Bronchial epithelial cell (primary cell): ENCODE measurements around the gene ANGPTL8. TPM values are rescaled to one million over a fixed set of nuclear protein-coding genes. Genes with fewer than 3 reads are reported as not detected.

ENCODE experiments used
- DNase-seq: peaks from one replicate; pipeline ENCODE4 v3.0.0-alpha.2; 2010; ENCODE audit warnings: low read depth
- FAIRE-seq: peaks from 2 replicates; lab custom pipeline; 2011; peaks lifted over from hg19 to GRCh38; lab: Jason Lieb, UNC
- H3K27me3 ChIP-seq: 2 replicates; pipeline ENCODE4 v1.5.1; 2011; ENCODE audit warnings: low read length; ENCODE audit not compliant: control insufficient read depth, insufficient read depth
- H3K36me3 ChIP-seq: 2 replicates; pipeline ENCODE4 v1.5.1; 2011; ENCODE audit warnings: low read length; ENCODE audit not compliant: control insufficient read depth, insufficient read depth
- H3K4me3 ChIP-seq: 2 replicates; pipeline ENCODE4 v1.5.1; 2011; ENCODE audit warnings: mild to moderate bottlenecking, low read depth, low read length, control low read depth
- total RNA-seq: library from RNA; depleted of rRNA; stranded (reverse); fragments of >200 nt; gene quantifications from 2 replicates; pipeline ENCODE4 v1.2.1, GENCODE V29; 2014
- TF ChIP-seq, protein P1 (sequence below): IDR thresholded peaks from 2 replicates; pipeline ENCODE4 v1.5.1; 2011; ENCODE audit warnings: mild to moderate bottlenecking, moderate library complexity, low read length, control low read depth, inconsistent platforms; ENCODE audit not compliant: insufficient read depth, severe bottlenecking

The ANGPTL8 gene
- total RNA-seq, 1 donor from 2014 or later, result not detected

DNA sequence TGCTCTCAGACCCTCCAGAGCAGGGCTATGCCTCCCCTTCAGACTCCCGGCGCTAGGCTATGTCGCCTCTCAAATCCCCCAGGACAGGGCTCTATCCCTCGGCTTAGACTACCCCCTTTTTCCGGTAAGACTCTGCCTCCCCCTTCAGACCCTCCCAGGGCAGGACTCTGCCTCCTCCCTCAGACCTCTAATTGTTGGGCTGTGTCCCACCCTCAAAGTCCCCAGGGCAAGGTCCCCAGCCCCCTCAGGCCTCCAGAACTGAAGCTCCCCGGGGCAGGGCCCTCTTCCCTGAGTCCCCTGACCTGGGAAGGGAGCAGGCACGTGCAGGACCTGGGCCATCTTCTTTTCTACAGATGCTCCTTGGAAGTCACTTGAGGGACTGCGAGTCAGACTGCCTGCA, 45.2 kb upstream of the ANGPTL8 start:
- DNase-seq, result no peak
- FAIRE-seq, result no peak
- H3K4me3 ChIP-seq, result no peak overlapping the region
- TF ChIP-seq, protein P1, sequence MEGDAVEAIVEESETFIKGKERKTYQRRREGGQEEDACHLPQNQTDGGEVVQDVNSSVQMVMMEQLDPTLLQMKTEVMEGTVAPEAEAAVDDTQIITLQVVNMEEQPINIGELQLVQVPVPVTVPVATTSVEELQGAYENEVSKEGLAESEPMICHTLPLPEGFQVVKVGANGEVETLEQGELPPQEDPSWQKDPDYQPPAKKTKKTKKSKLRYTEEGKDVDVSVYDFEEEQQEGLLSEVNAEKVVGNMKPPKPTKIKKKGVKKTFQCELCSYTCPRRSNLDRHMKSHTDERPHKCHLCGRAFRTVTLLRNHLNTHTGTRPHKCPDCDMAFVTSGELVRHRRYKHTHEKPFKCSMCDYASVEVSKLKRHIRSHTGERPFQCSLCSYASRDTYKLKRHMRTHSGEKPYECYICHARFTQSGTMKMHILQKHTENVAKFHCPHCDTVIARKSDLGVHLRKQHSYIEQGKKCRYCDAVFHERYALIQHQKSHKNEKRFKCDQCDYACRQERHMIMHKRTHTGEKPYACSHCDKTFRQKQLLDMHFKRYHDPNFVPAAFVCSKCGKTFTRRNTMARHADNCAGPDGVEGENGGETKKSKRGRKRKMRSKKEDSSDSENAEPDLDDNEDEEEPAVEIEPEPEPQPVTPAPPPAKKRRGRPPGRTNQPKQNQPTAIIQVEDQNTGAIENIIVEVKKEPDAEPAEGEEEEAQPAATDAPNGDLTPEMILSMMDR, result no peak
- H3K27me3 ChIP-seq, result no peaks in the 10 kb centered on the region
- H3K36me3 ChIP-seq, result peaks cover 7% of the 10 kb centered on the region

DNA sequence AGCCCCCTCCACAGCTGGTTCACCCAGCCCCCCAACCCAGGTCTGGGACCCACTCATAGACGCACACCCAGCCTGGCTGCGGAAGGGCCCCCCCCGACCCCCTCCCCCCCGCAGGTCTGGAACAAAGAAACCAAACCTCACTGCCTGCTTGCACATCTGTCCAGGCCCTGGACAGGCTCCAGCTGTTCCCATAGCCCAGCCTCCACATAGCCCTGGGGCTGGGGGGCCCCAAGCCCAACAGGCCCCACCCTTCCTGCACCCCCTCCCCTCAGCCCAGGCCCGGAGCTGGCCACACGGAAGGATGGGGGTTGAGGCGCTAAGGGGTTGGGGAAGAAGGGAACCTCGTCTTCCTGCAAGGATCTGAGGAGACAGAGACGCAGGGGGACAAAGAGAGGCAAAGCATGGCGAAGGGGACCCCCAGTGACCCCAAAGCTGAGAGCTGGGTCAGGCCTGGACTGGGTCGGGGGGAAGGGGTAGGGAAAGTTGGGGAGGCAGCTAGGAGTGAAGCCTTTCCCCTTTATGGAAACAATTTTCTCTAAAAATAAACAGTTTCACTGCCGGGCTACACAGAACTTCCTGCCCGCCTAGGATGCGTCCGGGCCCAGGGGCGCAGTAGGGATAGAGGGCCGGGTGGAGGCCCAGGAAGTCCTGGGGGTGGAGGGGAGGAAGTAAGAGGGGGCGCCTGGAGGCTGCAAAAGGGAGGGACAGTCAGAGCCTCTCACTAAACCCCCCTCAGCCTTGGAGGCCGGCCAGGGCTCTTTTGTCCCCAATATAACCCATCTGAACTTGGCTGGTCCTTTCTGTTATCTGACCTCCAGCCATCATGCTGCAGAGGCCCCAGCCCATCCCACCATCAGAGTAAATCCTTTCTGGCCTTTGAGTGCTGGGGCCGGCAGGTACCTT, 44.5 kb upstream of the ANGPTL8 start:
- Histone ChIP-seq H3K4me3 (no peak overlapping the region), H3K27me3 (no peaks in the 10 kb centered on the region), H3K36me3 (peaks cover 9% of the 10 kb centered on the region)
- DNase-seq, result no peak
- no peak for FAIRE-seq
- TF ChIP-seq, protein P1, result no peak

DNA sequence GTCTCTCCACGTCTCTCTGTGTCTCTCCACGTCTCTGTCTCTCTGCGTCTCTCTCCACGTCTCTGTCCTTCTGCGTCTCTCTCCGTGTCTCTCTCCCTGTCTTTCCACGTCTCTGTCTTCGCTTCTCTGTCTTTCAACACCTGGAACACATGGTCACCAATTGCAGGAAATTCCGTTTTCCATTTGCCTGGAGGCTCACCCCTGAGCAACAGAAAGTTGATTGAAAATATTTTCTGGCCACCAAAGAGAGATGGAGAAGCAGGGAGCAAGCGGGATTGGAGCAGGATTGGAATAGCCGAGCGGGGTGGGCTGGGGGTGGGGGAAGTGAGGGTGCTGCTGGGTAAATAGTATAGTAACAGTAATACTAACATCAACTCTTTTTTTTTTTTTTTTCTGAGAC, 43.7 kb upstream of the ANGPTL8 start:
- Histone ChIP-seq H3K4me3 (no peak overlapping the region), H3K27me3 (no peaks in the 10 kb centered on the region), H3K36me3 (peaks cover 12% of the 10 kb centered on the region)
- DNase-seq, result no peak
- TF ChIP-seq, protein P1, result no peak
- FAIRE-seq, result no peak

DNA sequence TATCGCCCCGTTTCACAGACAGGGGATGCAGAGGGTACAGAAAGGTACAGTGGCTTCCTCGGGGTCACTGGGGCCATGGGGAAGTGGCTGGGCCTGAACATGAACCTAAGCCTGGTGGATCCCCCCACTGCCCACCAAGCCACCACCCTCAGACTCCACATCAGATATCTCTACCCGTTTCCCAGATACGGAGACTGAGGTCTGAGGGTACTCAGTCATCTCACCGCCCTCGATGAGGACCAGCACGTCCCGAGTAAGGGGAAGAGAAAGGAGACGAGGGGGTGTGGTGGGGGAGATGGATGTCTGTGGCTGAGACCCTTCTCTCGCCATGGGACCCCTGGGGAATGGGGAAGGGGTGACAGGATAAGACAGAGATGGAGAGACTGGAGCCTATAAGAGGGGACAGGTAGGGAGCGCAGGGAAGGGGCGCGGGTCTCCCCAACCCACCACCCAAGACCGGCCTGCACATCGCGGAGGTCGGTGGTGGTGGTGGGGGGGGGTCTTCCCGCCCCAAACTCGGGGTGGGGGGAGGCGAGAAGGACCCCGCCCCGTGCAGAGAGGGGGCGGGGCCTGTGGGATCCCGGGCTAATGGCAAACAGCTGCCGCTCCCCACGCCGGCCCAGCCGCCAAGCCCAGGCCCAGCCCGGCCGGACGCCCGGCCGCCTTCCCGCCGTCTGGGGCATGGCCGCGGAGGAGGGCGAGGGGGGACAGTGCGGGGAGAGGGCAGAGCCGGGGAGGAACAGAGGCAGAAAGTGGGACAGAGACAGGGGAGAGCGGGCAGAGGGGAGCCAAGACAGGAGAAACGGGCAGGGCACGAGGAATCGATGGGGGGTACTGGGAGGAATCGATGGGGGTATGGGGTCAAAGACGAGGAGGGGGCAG, 42.8 kb upstream of the ANGPTL8 start:
- DNase-seq, result no peak
- Histone ChIP-seq H3K36me3 (peaks cover 12% of the 10 kb centered on the region), H3K27me3 (no peaks in the 10 kb centered on the region), H3K4me3 (peak overlapping the region; percentile 80)
- TF ChIP-seq, protein P1, result no peak
- FAIRE-seq, result no peak

DNA sequence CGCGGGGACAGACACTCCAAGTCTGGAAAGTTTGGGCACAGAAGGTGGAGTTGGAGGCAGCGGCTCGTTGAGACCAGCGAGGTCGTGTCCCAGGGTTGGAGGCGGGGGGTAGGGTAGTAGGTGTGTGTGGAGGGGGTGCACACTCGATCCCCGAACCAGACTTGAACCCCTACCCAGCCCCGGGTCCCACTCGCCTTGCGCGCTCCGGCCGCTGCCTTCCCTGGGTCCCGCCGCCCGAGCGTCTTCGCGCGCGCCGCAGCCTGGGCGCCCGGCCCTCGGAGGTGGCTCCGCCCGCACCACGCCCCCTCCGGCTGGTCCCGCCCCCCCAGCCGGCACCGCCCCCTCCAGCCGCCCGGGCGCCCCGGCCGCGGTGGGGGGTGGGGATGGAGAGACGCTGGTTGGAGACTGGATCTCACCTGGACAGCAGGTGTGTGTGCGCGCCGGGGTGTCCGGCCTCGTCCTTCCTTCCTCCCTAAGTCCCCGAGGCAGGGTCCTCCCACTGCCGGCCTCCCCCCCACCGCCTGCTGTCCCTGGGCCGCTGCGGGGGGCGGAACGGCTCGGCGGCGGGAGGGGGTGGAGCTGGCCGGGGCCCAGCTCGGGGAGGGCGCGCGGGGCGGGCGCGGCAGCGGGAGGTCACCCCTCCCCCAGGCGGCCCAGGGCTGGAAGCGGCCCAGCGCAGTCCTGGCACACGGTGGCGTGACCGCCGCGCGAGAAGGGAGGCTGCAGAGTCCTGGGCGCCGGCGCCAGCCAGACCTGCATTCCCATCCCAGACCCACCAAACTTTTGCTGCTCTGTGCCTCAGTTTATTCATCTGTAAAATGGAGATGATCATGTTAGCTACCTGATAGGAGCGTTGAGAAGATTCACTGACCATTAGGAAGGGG, 41.9 kb upstream of the ANGPTL8 start, which contains the start of gene KANK2:
Gene KANK2 (minus strand): TSS at position 255 of the 884 bp plus-strand sequence. CDS start 3,034 bp downstream, outside the sequence.
- DNase-seq (peak; percentile 37), FAIRE-seq (no peak)
- peak within 1 kb of the TSS; percentile 80 for H3K4me3 ChIP-seq
- peaks cover 17% of the 10 kb centered on the region for H3K36me3 ChIP-seq
- TF ChIP-seq, protein P1, result no peak
- no peaks in the 10 kb centered on the region for H3K27me3 ChIP-seq
